Stimulated activated CD4-positive, alpha-beta T cell treated with anti-CD3 and anti-CD28 coated beads, Interleukin-12 subunit alpha, Interleukin-12 subunit beta, amount 100 ng/mL, for 48 hours (primary cell): ENCODE measurements around the gene PEX5L.
"Not testable (repeated sequence)": the region's sequence is repeated elsewhere in the genome, so short reads cannot be mapped to it uniquely, and the experiment has no call there.

ENCODE experiments used
- DNase-seq, 3 donors: peaks; one replicate each; pipeline ENCODE4 v3.0.0-alpha.2; 2020; ENCODE audit warnings: low read depth in 2 of 3, low spot score in 1 of 3

Gene PEX5L

DNA sequence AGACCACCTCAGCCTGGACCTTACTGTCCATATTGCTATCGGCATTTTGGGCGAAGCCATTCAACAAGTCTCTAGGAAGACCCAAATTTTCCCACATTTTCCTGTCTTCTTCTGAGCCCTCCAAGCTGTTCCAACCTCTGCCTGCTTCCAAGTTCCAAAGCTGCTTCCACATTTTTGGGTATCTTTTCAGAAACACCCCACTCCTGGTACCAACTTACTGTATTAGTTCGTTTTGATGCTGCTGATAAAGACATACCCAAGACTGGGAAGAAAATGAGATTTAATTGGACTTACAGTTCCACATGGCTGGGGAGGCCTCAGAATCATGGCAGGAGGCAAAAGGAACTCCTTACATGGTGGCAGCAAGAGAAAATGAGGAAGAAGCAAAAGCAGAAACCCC lies 28.4 kb downstream of the PEX5L start:
- DNase-seq, result not testable (repeated sequence)

DNA sequence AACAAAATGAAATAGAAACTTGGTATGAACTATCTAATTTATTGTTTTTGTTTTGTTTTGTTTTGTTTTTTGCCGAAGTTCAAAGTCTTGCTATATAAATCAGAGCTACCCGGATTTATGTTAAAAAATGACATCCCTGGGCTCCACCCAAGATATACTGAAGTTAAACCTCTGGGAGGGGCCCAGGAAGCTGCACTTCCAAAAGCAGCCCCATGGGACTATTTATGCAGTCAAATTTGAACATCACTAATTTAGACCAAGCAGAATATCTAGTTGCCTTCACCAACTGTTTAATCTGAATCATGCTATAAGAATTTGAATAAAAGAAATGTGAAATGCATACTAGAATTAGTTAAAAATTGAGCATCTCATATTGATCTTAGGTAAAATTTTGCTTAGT lies 32.2 kb downstream of the PEX5L start:
- no peak for DNase-seq

DNA sequence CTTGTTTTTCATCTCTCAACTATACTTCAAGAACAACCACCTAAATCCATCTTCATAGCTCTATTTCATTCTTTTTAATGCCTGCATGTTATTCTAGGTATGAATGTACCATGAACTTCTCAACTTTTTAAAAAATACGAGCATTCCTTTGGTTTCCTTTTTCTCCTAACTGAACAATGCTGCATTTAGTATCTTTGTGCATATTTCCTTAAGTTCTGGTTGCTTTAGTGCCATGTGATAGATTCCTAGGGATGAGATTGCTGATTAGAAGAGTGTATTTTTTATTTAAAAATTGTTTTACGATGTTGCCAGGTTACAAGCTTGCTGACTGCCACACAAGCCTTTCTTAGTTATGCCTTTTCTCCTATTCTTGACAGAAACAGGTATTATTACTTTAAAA lies 34.7 kb downstream of the PEX5L start:
- no peak for DNase-seq

DNA sequence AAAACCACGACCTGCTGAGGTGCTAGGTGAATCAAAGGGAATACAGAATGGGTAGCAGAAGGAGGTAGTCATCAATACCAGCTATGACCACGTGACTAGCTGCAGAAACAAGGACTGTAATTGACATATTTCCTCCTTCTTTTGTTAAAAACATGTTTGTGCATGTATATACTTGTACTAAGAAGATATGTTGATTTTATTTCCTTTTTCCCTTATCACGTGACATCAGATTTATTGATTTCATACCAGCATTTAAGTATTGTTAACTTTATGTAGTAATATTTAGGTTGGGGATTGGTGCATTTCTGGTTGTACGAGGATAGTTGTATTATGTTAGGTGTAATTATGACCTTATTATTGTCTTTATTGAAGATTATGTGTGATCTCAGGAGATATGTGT lies 36.2 kb downstream of the PEX5L start:
- no peak for DNase-seq

DNA sequence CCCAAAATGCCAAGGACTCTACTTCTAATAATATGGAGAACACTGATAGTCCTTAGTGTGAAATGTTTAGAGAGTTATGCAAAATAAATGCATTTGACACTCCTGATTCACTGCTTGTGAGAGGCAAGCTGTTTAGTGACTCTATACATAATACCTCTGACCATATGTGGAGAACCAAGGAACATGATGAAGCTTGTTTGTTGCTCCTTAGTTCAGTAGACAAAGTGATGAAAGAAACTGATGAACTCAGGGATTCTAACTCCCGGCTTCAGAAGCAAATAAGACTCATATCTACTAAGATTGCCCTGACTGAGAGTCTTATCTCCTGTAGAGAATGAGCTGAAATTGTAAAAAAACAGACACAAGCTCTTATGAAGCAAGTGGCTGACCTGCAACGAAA lies 41.3 kb downstream of the PEX5L start:
- no peak for DNase-seq

DNA sequence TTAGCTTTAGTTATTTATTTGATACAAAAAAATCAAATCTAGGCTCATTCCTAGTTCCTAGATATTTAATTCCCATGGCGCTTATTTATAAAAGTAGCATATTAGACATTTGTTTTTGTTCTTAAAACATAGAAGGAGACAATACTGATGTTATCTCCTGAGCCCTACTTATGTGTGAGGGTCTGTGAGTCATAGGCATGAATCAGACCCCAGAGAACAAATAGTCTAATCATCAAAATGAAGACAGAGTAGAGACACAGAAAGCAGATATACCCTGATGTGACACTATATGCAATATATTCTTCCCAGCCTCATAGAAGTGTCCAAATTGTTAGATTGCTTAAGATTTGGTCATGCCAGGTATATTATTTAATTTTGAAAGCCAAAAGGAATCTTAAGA lies 44.9 kb downstream of the PEX5L start:
- no peak for DNase-seq

DNA sequence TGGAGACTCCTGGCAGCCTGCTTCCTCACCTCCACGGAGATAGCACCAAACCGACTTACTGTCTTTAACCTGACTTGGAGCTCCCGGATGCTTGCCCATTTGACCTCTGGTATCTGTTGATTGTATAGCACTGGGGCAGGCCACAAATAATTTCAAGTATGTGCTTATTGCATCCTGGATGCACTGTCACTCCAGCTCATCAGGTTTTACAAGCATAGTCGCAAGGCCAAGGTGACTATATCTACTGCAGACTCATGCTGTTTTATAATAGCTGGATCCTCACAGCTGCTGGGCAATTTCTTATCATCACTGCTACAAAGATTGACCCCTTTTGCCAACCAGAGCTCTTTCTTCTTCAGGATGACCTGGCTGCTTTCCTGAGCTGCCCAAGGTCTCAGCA lies 45.6 kb downstream of the PEX5L start:
- no peak for DNase-seq

DNA sequence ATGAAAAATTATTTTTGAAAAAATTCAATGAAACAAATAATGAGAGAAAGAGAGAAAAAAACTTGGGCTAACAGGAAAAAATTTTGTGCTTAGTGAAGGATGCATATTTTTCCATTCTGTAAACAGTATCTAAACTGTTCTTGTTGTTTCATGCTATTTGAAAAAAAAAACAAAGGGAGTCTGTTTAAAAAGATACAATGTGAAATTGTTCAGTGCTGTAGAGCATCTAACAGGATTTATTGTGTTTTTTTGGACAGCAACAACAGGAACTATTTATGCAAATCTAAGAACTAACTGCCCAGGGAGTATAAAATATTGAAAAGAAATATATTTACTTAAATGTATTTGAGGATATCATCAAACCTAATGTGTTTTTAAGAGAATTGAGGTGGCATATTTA lies 55.1 kb downstream of the PEX5L start:
- no peak for DNase-seq

DNA sequence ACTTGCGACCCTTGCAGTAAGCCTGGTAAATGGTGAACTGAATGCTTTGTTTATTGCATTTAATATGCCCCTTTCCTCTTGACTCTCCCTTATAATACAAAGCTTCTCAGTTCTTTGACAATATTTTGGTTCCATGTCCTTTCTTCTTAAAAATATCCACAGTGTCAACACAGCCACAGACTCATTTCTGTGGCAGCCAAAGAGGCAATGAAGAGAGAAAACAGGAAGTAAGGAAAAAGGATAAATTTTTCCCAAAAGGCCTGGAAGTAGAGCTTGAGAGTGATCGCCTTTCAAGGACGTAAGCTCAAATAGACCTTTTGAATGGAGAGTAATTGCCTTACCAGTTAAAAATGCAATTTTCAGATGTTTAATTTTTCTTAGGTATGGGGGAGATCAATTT lies 59.4 kb downstream of the PEX5L start:
- no peak for DNase-seq

DNA sequence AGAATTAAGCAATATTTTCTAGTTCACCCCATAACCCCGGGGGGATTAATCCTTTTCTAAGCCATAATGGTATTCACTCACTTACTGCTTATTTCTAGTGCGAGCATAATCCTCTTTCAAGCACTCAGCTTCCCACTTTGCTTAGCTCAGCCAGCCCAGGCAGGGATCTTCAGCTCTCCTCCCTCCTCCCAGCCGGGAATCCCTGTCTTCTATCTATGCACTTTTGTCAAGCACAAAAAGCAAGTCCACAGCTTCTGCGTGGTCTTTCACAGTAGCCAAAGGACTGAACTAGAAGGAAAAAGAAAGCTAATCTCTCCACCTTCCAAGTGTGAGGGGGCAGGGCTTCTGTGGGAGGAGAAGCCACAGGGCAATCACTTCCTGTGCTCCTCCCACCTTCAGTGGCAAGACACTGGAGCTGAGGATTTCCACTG lies 62.8 kb downstream of the PEX5L start:
- DNase-seq, result no peak

DNA sequence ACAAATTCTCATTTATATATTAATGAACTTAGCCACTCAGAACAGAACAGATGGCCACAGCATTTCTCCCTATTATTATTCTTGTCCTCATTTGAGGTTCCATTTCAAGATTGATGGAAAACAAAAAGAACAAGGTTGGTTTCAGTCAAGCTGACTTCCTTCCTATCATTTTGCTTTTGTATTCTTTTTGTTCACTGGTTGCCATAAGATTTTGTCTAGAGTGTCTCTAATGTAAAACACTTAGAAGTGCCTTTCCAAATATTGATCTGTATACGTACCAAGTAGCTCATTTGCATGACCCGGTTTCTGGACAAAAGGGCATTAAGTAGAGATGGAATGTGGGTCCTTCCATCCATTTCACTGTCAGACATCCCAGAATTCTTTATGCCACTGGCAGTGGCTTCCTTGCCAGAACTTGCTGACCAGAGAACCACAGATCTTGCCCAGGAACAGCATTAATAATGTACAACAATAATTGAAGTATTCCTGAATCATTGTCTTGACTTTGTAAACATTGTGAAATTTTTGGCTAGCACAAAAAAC lies 63.8 kb downstream of the PEX5L start:
- no peak for DNase-seq

DNA sequence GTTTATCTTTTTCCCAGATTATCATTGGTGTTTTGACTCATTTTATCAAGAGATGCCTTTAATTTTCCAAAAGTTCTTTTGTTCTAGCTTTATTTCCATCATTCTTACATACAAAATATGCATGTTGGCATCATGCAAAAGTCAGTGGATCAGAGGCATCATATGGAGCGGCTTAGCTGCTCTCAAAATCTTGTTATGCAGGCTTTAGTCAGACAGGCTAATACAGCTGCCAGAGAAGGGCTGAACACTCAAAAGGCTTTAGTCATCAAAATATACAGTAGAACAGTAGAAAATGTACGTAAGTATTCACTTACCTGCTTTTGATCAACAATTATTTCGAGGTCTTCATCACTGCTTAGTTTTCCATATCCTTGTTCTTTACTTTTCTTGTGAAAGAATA lies 65.5 kb downstream of the PEX5L start:
- DNase-seq, result no peak

DNA sequence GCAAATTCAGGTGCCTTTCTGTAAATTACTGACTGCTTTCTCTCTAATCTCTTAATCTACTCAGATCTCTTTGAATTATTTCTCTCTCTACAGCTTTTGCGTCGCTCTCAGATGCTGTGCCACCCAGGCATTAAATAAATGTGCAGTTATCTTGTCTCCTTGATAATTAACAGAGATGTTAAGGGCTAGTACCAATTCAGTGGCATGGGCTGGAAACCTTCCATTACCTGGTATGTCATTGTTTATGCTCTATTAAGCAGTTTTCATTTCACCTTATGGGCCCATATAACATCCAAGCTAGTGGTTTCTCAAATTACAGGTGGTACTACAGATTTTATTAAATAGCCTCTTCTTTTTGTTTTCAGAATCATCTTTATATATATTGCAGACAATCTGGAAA lies 66.0 kb downstream of the PEX5L start:
- no peak for DNase-seq

DNA sequence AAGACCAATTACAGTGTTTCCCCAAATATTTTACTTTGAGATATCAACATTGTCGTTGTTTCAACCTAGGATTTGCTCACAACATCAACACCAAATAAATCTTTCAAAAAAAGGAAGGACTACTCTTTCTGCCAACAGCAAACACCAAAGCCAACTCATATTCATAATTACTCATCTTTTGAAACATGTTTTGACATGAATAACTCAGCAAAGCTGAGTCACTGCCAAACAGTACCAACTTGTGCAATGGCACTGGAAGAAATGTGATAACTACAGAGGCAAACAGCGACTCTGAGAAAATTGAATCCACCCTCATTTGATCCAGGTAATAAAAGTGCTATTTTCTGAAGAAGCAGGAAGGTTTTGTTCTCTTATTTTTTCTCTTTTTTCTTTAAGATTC lies 67.2 kb downstream of the PEX5L start:
- DNase-seq, result no peak

DNA sequence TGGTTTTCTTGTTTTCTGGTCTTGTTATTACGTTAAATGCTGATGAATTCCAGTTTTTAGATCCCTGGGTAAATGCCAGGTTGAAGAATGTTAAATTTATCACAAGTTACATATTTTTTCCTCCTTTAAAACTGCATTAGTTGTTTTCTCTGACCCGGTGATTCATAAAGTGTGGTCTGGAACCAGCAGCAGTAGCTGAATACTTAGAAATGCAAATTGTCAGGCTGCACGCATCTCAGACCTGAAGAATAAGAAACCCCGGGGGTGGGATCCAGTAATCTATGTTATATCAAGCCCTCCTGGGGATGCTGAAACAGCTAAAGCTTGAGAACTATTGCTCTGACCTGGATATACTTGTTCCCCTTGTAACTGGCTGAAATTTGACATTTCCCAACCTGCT lies 69.1 kb downstream of the PEX5L start:
- no peak for DNase-seq

DNA sequence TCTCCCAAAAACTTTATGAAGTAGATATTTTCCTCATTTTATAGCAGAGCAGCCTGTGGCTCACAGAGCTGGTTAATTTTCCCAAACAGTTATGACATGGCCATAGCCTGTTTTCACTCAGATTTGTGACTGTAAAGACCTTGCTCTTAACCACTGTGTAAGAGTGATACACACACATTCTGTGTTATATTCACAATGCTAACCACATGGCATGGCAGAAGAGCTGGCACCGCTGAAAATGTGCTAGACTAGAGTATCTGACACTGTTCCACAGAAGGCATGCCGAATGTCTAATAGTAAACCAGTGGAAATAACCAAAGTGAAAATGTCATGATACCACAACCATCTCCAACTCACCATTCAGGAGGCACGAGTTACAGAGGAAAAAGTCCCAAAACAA lies 71.8 kb downstream of the PEX5L start:
- DNase-seq, result no peak

DNA sequence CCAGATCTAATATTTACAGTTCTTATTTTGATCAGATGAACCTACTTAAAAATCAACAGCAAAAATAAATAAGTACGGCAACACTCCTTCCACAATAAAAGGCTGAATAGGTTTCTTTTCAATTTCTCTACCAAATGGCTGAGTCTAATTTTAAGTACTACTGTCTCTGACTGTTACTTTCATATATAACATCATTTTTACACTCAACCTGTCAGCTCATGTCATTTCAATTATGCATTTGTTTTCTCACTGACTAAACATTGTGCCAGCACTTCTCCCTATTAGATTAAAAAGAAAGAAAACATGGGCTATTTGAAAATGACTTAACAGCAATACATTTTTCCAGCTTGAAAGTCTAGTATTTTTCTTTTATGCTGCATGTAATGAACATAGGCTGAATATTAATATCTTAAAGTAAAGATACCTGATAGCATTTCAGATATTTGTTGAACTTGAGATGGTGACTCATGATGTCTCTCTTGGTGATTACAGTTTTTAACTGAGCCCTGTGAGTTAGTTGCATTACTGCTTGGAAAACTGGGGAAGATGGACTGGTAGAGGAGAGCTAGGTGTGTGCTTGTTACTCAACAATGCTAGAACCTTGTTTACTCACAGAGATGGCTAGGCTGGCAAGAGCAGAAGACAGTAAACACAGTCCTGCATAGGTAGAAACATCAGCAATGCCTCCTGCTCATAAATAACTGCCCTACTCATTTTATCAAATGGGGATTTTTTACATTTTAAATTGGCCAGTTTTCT lies 73.9 kb downstream of the PEX5L start:
- no peak for DNase-seq

DNA sequence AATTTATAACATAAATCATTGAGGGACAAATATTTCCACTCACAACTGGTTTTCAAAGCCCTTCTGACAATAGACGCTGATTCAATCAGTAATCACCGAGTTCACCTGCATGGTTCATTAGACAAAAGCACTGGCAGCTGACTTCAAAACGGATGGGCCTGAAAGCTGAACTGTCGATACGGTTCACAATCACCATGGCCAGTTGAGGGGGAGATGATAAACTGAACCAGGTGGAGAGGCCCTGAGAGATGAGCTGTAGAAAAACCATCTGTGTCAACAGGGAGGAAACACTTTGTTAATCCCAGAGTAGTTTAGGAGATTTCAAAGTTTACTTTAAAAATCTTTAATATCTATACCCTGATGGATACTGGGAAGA lies 75.0 kb downstream of the PEX5L start:
- DNase-seq, result no peak

DNA sequence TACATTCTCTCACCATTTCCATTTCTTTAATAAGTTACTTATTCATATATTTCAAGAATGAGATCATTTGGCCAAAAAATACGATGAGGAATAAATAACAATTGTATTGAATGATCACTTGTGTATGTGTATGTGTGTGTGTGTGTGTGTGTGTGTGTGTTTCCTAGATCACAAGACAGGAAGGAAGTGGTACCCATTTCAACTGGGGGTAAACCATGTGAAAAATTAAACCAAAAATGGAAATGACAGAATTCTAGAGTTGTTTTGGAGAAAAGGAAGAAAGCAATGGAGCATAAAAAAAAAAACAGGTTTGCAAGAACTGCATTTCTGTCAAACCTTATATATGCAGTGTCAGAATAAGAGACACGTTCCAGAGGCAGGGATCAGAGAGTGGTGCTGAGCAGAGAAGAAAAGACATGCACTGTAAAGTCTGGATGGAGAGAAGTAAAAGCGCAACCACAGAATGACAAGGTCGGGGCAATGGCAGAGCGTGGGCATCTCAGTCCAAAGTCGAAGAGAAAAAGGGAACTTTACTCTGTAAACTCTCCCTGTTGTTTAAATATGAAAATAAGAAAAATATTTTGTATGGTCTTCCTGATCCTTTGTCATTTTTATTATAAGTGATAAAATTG lies 75.5 kb downstream of the PEX5L start:
- DNase-seq, result no peak

DNA sequence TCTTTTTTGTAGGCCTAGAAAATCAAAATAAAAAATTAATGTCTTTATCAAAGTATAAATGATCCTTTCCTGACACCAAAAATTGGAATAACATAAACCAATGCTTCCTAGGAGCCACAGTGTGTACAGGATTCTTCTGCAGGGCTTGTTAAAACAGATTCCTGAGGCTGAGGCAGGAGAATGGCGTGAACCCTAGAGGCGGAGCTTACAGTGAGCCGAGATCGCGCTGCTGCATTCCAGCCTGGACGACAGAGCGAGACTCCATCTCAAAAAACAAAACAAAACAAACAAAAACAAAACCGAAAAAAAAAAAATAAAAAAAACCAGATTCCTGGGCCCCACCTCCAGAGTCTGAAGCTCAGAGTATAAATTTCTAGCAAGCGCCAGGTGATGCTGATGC lies 78.0 kb downstream of the PEX5L start:
- DNase-seq, result no peak

DNA sequence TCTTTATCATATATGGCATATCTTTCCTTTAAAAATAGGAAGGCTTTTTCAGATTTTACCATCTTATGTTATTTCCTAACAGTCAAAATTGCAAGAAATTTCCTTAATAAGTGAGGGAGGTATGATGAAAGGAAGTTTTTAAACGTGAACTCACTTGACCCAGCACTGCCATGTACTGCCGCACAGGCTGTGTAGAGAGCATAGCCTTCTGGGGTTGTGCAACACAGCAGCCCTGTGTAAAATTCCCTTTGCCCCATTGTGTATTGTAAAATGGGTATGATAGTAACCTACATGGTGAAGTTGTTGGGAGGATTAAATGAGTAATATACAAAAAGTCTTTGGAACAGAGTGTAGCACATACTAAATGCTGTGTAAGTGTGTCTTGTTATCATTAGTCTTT lies 78.6 kb downstream of the PEX5L start:
- no peak for DNase-seq

DNA sequence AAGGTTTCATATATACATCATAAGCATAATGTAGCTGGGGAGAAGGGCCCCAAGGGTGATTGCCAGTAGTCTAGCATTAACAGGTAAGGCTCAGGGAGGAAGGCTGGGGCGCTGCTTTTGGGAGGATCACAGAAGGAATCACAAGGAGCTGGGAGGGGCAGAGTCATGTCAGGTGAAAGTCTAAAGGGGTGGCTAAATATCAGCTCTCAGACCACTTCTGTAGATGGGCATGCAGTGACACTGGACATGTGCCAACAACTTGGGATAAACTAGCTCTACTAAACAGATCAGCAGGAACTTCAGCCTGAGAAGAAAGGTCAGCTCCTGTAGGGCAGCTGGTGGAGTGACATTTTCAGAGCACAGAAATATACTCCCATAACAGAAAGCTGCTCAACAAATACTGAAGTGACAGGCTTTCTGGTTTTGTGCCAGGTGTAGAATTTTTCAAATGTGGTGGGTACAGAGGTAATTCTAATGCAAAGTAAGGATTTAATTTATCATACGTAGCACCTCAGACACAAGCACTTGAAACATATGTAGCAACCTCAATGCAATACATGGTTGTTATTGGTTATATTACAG lies 79.4 kb downstream of the PEX5L start:
- DNase-seq, result no peak

DNA sequence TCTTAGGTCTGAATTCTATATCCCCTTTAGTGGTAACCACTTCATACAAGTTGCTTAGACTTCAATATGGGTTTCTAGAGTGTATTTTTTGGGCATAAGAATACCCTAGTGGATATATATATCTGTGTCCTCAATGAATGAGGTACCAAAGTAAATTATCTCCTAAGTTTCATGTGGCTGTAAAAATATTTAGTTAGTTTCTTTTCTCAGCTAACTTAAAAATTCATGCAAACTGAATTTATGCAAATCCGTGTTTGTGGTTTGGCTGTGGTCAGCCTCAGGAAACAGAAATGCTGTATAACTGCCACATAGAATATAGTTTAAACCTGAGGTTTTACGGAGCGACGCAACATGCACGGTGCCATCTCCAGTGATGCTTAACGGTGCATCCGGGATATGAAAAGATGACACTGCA lies 80.3 kb downstream of the PEX5L start:
- DNase-seq, result no peak
